Cerebellar nuclear complex (tissue), 1 donor: ENCODE results near the gene DDIT4.

Experiments
- DNase-seq, 2 experiments: peaks; one replicate each; lab custom pipeline; 2025; lab: John Stamatoyannopoulos, UW

DDIT4 gene

GRCh38 chr10:72316748-72317435 is 43.2 kb downstream of the DDIT4 start:
- no peak for DNase-seq

- no peak for DNase-seq
These were observed 44.9 kb downstream of the DDIT4 start for GRCh38 chr10:72318418-72319262.

GRCh38 chr10:72319416-72320254 is 45.9 kb downstream of the DDIT4 start:
- no peak for DNase-seq

GRCh38 chr10:72320676-72321247 is 47.0 kb downstream of the DDIT4 start:
- DNase-seq = no peak

- no peak for DNase-seq
These were observed 47.7 kb downstream of the DDIT4 start for GRCh38 chr10:72321248-72322029.

GRCh38 chr10:72322030-72322279 is 48.2 kb downstream of the DDIT4 start:
- no peak for DNase-seq

- no peak for DNase-seq
These were observed 48.7 kb downstream of the DDIT4 start for GRCh38 chr10:72322280-72323058.

GRCh38 chr10:72323108-72323749 is 49.5 kb downstream of the DDIT4 start:
- no peak for DNase-seq

GRCh38 chr10:72323771-72324191 is 50.1 kb downstream of the DDIT4 start:
- no peak for DNase-seq
